Chondrocyte (in vitro differentiated cells): ENCODE results near the gene SERPINB8. TPM values are rescaled to one million over a fixed set of nuclear protein-coding genes. Genes with fewer than 3 reads are reported as not detected.

Experiments used
- DNase-seq: peaks from one replicate; pipeline ENCODE4 v3.0.0; 2021; ENCODE audit warnings: mixed read lengths, low spot score
- H3K27ac Mint-ChIP-seq: one replicate; pipeline ENCODE4 v1.8.0; 2021; ENCODE audit warnings: mild to moderate bottlenecking, moderate library complexity, mixed read lengths; ENCODE audit not compliant: unreplicated experiment
- H3K27me3 Mint-ChIP-seq: 2 replicates; pipeline ENCODE4 v1.8.0; 2021; ENCODE audit warnings: low read depth, mixed read lengths
- H3K36me3 Mint-ChIP-seq: 2 replicates; pipeline ENCODE4 v1.8.0; 2021; ENCODE audit warnings: low read depth, mixed read lengths
- H3K4me1 Mint-ChIP-seq: 2 replicates; pipeline ENCODE4 v1.8.0; 2021; ENCODE audit warnings: low read depth, mild to moderate bottlenecking, mixed read lengths
- H3K4me3 Mint-ChIP-seq: one replicate; pipeline ENCODE4 v1.8.0; 2021; ENCODE audit warnings: mild to moderate bottlenecking, moderate library complexity, mixed read lengths; ENCODE audit not compliant: unreplicated experiment
- H3K9me3 Mint-ChIP-seq: 2 replicates; pipeline ENCODE4 v1.8.0; 2021; ENCODE audit warnings: low read depth, mixed read lengths
- total RNA-seq: library from RNA; stranded (reverse); gene quantifications from 3 replicates; pipeline ENCODE4 v1.2.1, GENCODE V29; 2021
- TF ChIP-seq, protein P1 (sequence below): fragments of 200-600 bp; sonication (generic); IDR thresholded peaks from 2 replicates; pipeline ENCODE4 v1.5.0; 2021; ENCODE audit warnings: antibody characterized with exemption, mild to moderate bottlenecking, moderate library complexity

Gene SERPINB8
- total RNA-seq, 1 donor from 2014 or later = 13.6 TPM

DNA sequence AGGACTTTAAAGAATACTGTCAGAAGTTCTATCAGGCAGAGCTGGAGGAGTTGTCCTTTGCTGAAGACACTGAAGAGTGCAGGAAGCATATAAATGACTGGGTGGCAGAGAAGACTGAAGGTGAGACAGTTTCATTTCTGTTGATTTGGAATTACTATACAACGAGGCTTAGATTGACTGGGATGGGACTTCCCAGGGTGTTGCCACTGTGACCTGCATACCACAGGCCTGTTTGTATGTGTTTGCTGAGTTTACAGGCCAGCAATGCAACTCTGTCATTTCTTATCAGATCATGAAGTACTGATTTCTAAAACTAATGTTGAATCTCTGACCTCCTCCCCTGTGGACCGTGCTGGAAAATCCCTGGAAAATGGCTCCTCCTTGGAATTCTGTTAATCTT is 11.8 kb downstream of the SERPINB8 start:
- peaks cover 25% of the 10 kb centered on the region for H3K36me3 Mint-ChIP-seq
- TF ChIP-seq, protein P1, sequence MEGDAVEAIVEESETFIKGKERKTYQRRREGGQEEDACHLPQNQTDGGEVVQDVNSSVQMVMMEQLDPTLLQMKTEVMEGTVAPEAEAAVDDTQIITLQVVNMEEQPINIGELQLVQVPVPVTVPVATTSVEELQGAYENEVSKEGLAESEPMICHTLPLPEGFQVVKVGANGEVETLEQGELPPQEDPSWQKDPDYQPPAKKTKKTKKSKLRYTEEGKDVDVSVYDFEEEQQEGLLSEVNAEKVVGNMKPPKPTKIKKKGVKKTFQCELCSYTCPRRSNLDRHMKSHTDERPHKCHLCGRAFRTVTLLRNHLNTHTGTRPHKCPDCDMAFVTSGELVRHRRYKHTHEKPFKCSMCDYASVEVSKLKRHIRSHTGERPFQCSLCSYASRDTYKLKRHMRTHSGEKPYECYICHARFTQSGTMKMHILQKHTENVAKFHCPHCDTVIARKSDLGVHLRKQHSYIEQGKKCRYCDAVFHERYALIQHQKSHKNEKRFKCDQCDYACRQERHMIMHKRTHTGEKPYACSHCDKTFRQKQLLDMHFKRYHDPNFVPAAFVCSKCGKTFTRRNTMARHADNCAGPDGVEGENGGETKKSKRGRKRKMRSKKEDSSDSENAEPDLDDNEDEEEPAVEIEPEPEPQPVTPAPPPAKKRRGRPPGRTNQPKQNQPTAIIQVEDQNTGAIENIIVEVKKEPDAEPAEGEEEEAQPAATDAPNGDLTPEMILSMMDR = no peak
- H3K4me1 Mint-ChIP-seq = peaks cover 15% of the 10 kb centered on the region
- H3K4me3 Mint-ChIP-seq = no peak overlapping the region
- no peaks in the 10 kb centered on the region for H3K27me3 Mint-ChIP-seq
- no peaks in the 10 kb centered on the region for H3K9me3 Mint-ChIP-seq
- no peak overlapping the region for H3K27ac Mint-ChIP-seq
- DNase-seq = no peak

DNA sequence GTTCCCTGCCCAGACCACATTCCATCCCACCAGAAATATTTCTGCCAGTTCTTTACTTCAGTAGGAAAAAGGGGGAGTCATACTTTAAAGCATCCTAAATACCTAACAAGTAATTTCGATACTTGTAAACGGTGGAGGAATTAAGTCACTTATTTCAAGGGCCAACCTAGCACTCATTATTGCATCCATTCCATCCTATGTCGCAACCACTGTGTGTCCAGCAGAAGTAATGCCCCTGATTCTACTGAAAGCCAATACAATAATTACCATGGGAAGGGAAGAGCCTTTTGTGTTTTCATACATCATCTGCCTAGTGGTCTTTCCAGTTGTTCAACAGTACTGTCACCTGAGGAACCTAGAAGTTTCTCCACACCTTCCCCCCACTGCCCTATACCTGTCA is 12.5 kb downstream of the SERPINB8 start:
- H3K4me3 Mint-ChIP-seq = no peak overlapping the region

DNA sequence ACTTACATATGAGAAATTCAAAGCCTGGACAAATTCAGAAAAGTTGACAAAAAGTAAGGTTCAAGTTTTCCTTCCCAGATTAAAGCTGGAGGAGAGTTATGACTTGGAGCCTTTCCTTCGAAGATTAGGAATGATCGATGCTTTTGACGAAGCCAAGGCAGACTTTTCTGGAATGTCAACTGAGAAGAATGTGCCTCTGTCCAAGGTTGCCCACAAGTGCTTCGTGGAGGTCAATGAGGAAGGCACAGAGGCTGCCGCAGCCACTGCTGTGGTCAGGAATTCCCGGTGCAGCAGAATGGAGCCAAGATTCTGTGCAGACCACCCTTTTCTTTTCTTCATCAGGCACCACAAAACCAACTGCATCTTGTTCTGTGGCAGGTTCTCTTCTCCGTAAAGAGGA is 17.0 kb downstream of the SERPINB8 start:
- Mint-ChIP-seq H3K4me3 (no peak overlapping the region), H3K4me1 (no peaks in the 10 kb centered on the region), H3K27me3 (no peaks in the 10 kb centered on the region), H3K27ac (no peak overlapping the region), H3K9me3 (no peaks in the 10 kb centered on the region), H3K36me3 (peaks cover 23% of the 10 kb centered on the region)
- DNase-seq = no peak
- TF ChIP-seq, protein P1 = no peak

More for the DNA sequence above, 12.5 kb downstream of the SERPINB8 start:
- Mint-ChIP-seq H3K36me3 (peaks cover 25% of the 10 kb centered on the region), H3K4me1 (peaks cover 15% of the 10 kb centered on the region), H3K27me3 (no peaks in the 10 kb centered on the region), H3K9me3 (no peaks in the 10 kb centered on the region), H3K27ac (no peak overlapping the region)
- no peak for DNase-seq
- TF ChIP-seq, protein P1 = no peak

DNA sequence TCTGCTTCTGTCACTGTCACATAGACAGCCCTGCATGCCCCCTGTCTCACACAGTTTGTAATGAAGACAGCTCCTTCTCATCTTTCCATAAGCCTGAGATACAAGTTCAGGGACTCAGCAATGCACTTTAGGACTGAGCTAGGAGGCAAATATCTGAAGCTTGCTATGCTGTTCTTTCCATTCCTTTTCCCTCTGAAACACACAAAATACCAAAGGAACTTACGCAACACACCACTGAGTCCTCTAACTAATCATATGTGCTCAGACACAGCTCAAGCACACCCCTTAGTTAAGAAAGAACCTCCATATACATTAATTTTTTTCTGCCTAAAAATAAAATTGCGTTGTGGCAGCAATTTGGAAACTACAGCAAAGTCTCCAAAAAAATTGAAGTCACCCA is 17.9 kb downstream of the SERPINB8 start:
- DNase-seq = no peak
- H3K4me1 Mint-ChIP-seq = no peaks in the 10 kb centered on the region
- TF ChIP-seq, protein P1 = no peak
- peaks cover 16% of the 10 kb centered on the region for H3K36me3 Mint-ChIP-seq
- no peaks in the 10 kb centered on the region for H3K27me3 Mint-ChIP-seq
- no peaks in the 10 kb centered on the region for H3K9me3 Mint-ChIP-seq
- no peak overlapping the region for H3K27ac Mint-ChIP-seq
- no peak overlapping the region for H3K4me3 Mint-ChIP-seq

DNA sequence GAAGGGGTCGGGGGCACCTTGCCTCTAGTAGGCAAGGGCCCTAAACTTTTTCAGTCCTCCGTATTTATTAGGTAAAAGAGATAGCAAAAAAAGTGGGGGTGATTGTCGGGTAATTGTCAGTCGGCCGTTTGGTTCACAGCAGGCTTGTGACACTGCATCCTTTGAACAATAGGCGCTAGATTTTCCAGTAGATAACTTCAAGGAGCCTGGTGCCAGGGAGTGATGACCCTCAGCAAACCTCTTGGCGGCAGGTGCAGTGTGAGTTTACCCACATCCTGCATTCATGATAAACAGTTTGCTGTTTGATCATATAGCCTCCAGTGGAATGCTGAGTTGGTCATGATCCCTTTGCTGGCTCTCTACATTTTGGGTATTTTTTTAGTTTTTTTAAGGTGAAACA is 22.9 kb downstream of the SERPINB8 start:
- no peak for DNase-seq

More for the DNA sequence above, 22.9 kb downstream of the SERPINB8 start:
- Mint-ChIP-seq H3K4me1 (peaks cover 3% of the 10 kb centered on the region), H3K9me3 (peaks cover 4% of the 10 kb centered on the region), H3K36me3 (peaks cover 3% of the 10 kb centered on the region), H3K27ac (no peak overlapping the region), H3K4me3 (no peak overlapping the region), H3K27me3 (no peaks in the 10 kb centered on the region)
- TF ChIP-seq, protein P1 = no peak
